GM23338 (cell line): ENCODE data around the gene PPP2R2B.

Experiments
- CREB1 ChIP-seq: fragments of 250-450 bp; sonication (Bioruptor Pico); IDR thresholded peaks from 2 replicates; pipeline ENCODE4 v1.5.0; 2020; ENCODE audit warnings: low read depth, mild to moderate bottlenecking, moderate library complexity
- ETS1 ChIP-seq: IDR thresholded peaks from 2 replicates; pipeline ENCODE4 v1.6.1; 2016; ENCODE audit warnings: antibody characterized with exemption
- EZH2 ChIP-seq: fragments of 200-600 bp; sonication (generic); IDR thresholded peaks from one replicate; pipeline ENCODE4 v1.8.0; 2017; ENCODE audit warnings: antibody characterized with exemption, mild to moderate bottlenecking, low read depth; ENCODE audit not compliant: unreplicated experiment
- EZH2phosphoT487 ChIP-seq: fragments of 200-600 bp; sonication (generic); IDR thresholded peaks from one replicate; pipeline ENCODE4 v1.8.1; 2018; ENCODE audit warnings: antibody characterized with exemption; ENCODE audit not compliant: unreplicated experiment
- JUNB ChIP-seq: IDR thresholded peaks from one replicate; pipeline ENCODE4 v1.6.1; 2016; ENCODE audit warnings: antibody characterized with exemption; ENCODE audit not compliant: unreplicated experiment
- NANOG ChIP-seq: IDR thresholded peaks from 2 replicates; pipeline ENCODE4 v1.6.1; 2016; ENCODE audit warnings: antibody characterized with exemption, borderline replicate concordance
- POLR2AphosphoS5 ChIP-seq: IDR thresholded peaks from 2 replicates; pipeline ENCODE4 v1.6.1; 2016; ENCODE audit warnings: antibody characterized with exemption, low read depth
- REST ChIP-seq: IDR thresholded peaks from one replicate; pipeline ENCODE4 v1.6.1; 2018; ENCODE audit warnings: antibody characterized with exemption; ENCODE audit not compliant: unreplicated experiment
- ZNF331 ChIP-seq: fragments of 250-450 bp; sonication (Bioruptor Pico); IDR thresholded peaks from 2 replicates; pipeline ENCODE4 v1.5.0; 2020; ENCODE audit warnings: low read depth, mild to moderate bottlenecking, moderate library complexity
- TF ChIP-seq, protein P1 (sequence below), 2 experiments: fragments of 200-600 bp in 1 of 2; sonication (generic) in 1 of 2; conservative IDR thresholded peaks; 2 replicates each; pipeline versions ENCODE4 v1.5.1 to v1.6.1; 2016 to 2017; ENCODE audit warnings: antibody characterized with exemption in 2 of 2, low read depth in 2 of 2, mild to moderate bottlenecking in 2 of 2, moderate library complexity in 1 of 2
- TF ChIP-seq, protein P2 (sequence below): fragments of 250-450 bp; sonication (Bioruptor Pico); IDR thresholded peaks from 2 replicates; pipeline ENCODE4 v1.5.0; 2020; ENCODE audit warnings: mild to moderate bottlenecking, moderate library complexity

DNA sequence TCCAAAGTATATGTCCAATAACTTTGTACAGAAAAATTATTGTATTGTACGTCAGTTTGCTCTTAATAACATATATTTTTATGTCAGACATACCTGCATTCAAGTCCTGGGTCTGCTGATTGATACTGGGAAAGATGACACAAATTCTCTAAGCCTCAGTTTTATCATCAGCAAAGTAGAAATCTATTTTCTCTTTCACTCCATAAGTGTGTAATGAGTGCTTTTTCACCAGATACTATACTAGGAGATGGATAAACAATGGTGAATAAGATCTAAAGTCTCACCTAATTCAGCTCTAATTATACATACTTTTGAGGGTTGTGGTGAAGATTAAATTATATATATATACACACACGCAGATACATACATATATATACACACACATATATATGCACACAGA is 12.3 kb downstream of the PPP2R2B start:
- no peak for TF ChIP-seq POLR2AphosphoS5
- TF ChIP-seq, protein P1, sequence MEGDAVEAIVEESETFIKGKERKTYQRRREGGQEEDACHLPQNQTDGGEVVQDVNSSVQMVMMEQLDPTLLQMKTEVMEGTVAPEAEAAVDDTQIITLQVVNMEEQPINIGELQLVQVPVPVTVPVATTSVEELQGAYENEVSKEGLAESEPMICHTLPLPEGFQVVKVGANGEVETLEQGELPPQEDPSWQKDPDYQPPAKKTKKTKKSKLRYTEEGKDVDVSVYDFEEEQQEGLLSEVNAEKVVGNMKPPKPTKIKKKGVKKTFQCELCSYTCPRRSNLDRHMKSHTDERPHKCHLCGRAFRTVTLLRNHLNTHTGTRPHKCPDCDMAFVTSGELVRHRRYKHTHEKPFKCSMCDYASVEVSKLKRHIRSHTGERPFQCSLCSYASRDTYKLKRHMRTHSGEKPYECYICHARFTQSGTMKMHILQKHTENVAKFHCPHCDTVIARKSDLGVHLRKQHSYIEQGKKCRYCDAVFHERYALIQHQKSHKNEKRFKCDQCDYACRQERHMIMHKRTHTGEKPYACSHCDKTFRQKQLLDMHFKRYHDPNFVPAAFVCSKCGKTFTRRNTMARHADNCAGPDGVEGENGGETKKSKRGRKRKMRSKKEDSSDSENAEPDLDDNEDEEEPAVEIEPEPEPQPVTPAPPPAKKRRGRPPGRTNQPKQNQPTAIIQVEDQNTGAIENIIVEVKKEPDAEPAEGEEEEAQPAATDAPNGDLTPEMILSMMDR (conservative IDR thresholded peaks at IDR 0.05; ENCODE audit: low read depth in 2 of 2), result no peak
- no peak for TF ChIP-seq EZH2phosphoT487
- TF ChIP-seq CREB1, result no peak
- TF ChIP-seq, protein P2, sequence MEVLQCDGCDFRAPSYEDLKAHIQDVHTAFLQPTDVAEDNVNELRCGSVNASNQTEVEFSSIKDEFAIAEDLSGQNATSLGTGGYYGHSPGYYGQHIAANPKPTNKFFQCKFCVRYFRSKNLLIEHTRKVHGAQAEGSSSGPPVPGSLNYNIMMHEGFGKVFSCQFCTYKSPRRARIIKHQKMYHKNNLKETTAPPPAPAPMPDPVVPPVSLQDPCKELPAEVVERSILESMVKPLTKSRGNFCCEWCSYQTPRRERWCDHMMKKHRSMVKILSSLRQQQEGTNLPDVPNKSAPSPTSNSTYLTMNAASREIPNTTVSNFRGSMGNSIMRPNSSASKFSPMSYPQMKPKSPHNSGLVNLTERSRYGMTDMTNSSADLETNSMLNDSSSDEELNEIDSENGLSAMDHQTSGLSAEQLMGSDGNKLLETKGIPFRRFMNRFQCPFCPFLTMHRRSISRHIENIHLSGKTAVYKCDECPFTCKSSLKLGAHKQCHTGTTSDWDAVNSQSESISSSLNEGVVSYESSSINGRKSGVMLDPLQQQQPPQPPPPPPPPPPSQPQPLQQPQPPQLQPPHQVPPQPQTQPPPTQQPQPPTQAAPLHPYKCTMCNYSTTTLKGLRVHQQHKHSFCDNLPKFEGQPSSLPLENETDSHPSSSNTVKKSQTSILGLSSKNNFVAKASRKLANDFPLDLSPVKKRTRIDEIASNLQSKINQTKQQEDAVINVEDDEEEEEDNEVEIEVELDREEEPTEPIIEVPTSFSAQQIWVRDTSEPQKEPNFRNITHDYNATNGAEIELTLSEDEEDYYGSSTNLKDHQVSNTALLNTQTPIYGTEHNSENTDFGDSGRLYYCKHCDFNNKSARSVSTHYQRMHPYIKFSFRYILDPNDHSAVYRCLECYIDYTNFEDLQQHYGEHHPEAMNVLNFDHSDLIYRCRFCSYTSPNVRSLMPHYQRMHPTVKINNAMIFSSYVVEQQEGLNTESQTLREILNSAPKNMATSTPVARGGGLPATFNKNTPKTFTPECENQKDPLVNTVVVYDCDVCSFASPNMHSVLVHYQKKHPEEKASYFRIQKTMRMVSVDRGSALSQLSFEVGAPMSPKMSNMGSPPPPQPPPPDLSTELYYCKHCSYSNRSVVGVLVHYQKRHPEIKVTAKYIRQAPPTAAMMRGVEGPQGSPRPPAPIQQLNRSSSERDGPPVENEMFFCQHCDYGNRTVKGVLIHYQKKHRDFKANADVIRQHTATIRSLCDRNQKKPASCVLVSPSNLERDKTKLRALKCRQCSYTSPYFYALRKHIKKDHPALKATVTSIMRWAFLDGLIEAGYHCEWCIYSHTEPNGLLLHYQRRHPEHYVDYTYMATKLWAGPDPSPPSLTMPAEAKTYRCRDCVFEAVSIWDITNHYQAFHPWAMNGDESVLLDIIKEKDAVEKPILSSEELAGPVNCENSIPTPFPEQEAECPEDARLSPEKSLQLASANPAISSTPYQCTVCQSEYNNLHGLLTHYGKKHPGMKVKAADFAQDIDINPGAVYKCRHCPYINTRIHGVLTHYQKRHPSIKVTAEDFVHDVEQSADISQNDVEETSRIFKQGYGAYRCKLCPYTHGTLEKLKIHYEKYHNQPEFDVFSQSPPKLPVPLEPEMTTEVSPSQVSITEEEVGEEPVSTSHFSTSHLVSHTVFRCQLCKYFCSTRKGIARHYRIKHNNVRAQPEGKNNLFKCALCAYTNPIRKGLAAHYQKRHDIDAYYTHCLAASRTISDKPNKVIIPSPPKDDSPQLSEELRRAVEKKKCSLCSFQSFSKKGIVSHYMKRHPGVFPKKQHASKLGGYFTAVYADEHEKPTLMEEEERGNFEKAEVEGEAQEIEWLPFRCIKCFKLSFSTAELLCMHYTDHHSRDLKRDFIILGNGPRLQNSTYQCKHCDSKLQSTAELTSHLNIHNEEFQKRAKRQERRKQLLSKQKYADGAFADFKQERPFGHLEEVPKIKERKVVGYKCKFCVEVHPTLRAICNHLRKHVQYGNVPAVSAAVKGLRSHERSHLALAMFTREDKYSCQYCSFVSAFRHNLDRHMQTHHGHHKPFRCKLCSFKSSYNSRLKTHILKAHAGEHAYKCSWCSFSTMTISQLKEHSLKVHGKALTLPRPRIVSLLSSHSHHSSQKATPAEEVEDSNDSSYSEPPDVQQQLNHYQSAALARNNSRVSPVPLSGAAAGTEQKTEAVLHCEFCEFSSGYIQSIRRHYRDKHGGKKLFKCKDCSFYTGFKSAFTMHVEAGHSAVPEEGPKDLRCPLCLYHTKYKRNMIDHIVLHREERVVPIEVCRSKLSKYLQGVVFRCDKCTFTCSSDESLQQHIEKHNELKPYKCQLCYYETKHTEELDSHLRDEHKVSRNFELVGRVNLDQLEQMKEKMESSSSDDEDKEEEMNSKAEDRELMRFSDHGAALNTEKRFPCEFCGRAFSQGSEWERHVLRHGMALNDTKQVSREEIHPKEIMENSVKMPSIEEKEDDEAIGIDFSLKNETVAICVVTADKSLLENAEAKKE (CRISPR knock-in tag), result no peak
- TF ChIP-seq REST, result no peak
- no peak for TF ChIP-seq JUNB
- no peak for TF ChIP-seq EZH2
- no peak for TF ChIP-seq ETS1
- TF ChIP-seq NANOG, result no peak
- TF ChIP-seq ZNF331, result no peak
